A549 (cell line): ENCODE data around the gene SREBF1.
A peak's percentile ranks its signal among the peaks of the same experiment; 100 is the strongest.

ENCODE experiments used
- CBX2 ChIP-seq: fragments of 200-600 bp; sonication (generic); IDR thresholded peaks from 2 replicates; pipeline ENCODE4 v1.6.1; 2016; ENCODE audit warnings: low read depth, mild to moderate bottlenecking, borderline replicate concordance
- MYC ChIP-seq: IDR thresholded peaks from 2 replicates; pipeline ENCODE4 v1.6.1; 2012; ENCODE audit warnings: mild to moderate bottlenecking, inconsistent platforms, low read length, improper control_type of control experiment, borderline replicate concordance
- PHF8 ChIP-seq: fragments of 200-600 bp; sonication (generic); IDR thresholded peaks from 2 replicates; pipeline ENCODE4 v1.6.1; 2016; ENCODE audit warnings: low read depth, mild to moderate bottlenecking, antibody characterized with exemption, moderate library complexity, borderline replicate concordance
- ZSCAN20 ChIP-seq: fragments of 250-450 bp; sonication (Bioruptor Pico); IDR thresholded peaks from 2 replicates; pipeline ENCODE4 v1.8.0; 2022; ENCODE audit warnings: mild to moderate bottlenecking, moderate library complexity
- TF ChIP-seq, protein P1 (sequence below): fragments of >200 bp; sonication (Bioruptor Twin); formaldehyde crosslinking; IDR thresholded peaks from 3 replicates; pipeline ENCODE4 v1.5.1; 2016
- TF ChIP-seq, protein P2 (sequence below): fragments of 250-450 bp; sonication (Bioruptor Pico); IDR thresholded peaks from 2 replicates; pipeline ENCODE4 v1.5.0; 2021; ENCODE audit warnings: mild to moderate bottlenecking, moderate library complexity, borderline replicate concordance

DNA sequence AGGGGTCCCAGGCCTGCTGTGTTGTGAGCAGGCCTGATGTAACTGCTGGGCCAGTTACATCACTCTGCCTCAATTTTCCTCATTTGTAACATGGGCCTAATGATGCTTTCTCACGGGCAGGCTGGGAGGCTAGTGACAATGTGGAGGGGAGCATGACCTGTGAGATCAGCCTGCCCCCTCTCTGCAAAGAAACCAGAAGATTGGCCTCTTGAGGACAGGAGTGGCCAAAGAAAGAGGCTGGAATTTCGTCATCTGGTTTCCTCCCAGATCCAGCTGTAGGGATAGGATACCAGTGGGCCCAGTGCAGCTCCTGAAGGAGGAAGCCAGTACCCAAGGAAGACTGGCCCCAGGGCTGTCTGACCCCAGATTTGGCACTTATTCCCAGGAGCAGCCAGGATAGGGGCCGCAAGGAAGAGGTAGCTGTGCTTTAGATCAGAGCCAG is 615 bp upstream of the SREBF1 start:
- TF ChIP-seq ZSCAN20 (CRISPR knock-in tag) (peak; percentile 81; the same call in 1 of the 2 replicates), PHF8 (no peak), MYC (no peak), CBX2 (no peak)
- TF ChIP-seq, protein P1, sequence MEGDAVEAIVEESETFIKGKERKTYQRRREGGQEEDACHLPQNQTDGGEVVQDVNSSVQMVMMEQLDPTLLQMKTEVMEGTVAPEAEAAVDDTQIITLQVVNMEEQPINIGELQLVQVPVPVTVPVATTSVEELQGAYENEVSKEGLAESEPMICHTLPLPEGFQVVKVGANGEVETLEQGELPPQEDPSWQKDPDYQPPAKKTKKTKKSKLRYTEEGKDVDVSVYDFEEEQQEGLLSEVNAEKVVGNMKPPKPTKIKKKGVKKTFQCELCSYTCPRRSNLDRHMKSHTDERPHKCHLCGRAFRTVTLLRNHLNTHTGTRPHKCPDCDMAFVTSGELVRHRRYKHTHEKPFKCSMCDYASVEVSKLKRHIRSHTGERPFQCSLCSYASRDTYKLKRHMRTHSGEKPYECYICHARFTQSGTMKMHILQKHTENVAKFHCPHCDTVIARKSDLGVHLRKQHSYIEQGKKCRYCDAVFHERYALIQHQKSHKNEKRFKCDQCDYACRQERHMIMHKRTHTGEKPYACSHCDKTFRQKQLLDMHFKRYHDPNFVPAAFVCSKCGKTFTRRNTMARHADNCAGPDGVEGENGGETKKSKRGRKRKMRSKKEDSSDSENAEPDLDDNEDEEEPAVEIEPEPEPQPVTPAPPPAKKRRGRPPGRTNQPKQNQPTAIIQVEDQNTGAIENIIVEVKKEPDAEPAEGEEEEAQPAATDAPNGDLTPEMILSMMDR = no peak
- TF ChIP-seq, protein P2, sequence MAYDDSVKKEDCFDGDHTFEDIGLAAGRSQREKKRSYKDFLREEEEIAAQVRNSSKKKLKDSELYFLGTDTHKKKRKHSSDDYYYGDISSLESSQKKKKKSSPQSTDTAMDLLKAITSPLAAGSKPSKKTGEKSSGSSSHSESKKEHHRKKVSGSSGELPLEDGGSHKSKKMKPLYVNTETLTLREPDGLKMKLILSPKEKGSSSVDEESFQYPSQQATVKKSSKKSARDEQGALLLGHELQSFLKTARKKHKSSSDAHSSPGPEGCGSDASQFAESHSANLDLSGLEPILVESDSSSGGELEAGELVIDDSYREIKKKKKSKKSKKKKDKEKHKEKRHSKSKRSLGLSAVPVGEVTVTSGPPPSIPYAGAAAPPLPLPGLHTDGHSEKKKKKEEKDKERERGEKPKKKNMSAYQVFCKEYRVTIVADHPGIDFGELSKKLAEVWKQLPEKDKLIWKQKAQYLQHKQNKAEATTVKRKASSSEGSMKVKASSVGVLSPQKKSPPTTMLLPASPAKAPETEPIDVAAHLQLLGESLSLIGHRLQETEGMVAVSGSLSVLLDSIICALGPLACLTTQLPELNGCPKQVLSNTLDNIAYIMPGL (CRISPR knock-in tag) = no peak
